MCF 10A (cell line): ENCODE measurements around the gene AQP3. TPM values are rescaled to one million over a fixed set of nuclear protein-coding genes. Genes with fewer than 3 reads are reported as not detected.
A peak's percentile ranks its signal among the peaks of the same experiment; 100 is the strongest.

Experiments
- BruUV-seq: library from RNA; stranded (reverse); fragments of 400-500 nt; replicated peaks from 2 replicates; lab custom pipeline; 2021; lab: Mats Ljungman, UMichigan
- CTCF ChIA-PET: fragments of 300-600 bp; sonication (Branson Sonifier 250); formaldehyde crosslinking; extraction: SDS; loops from one replicate; lab custom pipeline; 2021; ENCODE audit warnings: antibody characterized with exemption, inconsistent platforms; lab: Yijun Ruan, JAX
- POLR2A ChIA-PET: fragments of 300-600, 350-650 bp; sonication (Branson Sonifier 250); formaldehyde crosslinking; extraction: SDS; loops from one replicate; lab custom pipeline; 2020; ENCODE audit warnings: antibody characterized with exemption, inconsistent platforms; lab: Yijun Ruan, JAX
- DNase-seq: peaks from one replicate; pipeline ENCODE4 v3.0.0-alpha.2; 2018; ENCODE audit not compliant: unreplicated experiment
- H3K27ac Mint-ChIP-seq: one replicate; pipeline ENCODE4 v1.8.0; 2022; ENCODE audit warnings: mild to moderate bottlenecking, low read depth, mixed read lengths; ENCODE audit not compliant: unreplicated experiment
- H3K27me3 Mint-ChIP-seq: one replicate; pipeline ENCODE4 v1.8.0; 2022; ENCODE audit warnings: mixed read lengths; ENCODE audit not compliant: insufficient read depth, unreplicated experiment
- H3K36me3 Mint-ChIP-seq: one replicate; pipeline ENCODE4 v1.8.0; 2022; ENCODE audit warnings: mild to moderate bottlenecking, moderate library complexity, mixed read lengths; ENCODE audit not compliant: insufficient read depth, unreplicated experiment
- H3K4me1 Mint-ChIP-seq: one replicate; pipeline ENCODE4 v1.8.0; 2022; ENCODE audit warnings: mixed read lengths; ENCODE audit not compliant: insufficient read depth, unreplicated experiment
- H3K4me3 Mint-ChIP-seq: one replicate; pipeline ENCODE4 v1.8.0; 2022; ENCODE audit warnings: mild to moderate bottlenecking, moderate library complexity, mixed read lengths; ENCODE audit not compliant: unreplicated experiment
- H3K9me3 Mint-ChIP-seq: one replicate; pipeline ENCODE4 v1.8.0; 2022; ENCODE audit warnings: mixed read lengths; ENCODE audit not compliant: unreplicated experiment
- intact Hi-C: fragments of 100-400 bp; cut with micrococcal nuclease; formaldehyde crosslinking; loops from 2 replicates; pipeline ENCODE4 v1.14.1; 2022
- total RNA-seq: library from RNA; stranded (reverse); gene quantifications from 2 replicates; pipeline ENCODE4 v1.2.3, GENCODE V29; 2022
- TF ChIP-seq, protein P1 (sequence below): fragments of 200-600 bp; IDR thresholded peaks from one replicate; pipeline ENCODE4 v1.8.0; 2022; ENCODE audit warnings: antibody characterized with exemption, mild to moderate bottlenecking; ENCODE audit not compliant: unreplicated experiment

AQP3 gene
- total RNA-seq, 1 experiment from 2014 or later = 0.89 TPM

DNA sequence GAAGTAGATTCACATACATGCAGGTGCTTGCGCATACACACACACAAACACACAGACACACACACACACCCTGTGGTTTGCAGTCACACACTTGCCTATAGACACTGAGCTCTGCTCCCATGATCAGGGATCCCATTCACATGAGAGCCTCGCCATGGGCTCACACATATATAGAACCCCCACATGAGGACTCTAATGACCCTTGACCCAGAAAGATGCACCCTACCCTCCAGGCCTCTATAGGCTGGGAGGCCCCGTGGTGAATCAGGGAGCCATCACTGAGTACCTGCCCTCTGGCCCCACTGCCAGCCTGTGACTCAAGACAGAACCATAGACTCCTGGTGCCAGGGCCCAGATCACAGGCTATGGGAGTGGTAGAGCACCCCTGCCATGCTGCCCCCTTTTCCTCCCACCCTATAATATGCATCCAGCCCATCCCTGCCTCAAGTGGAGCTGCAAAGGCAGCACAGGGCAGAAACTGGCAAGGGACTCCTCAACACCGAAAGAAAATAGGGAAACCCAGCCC is 3.3 kb upstream of the AQP3 start:
- ChIA-PET CTCF (interaction anchor here (0.6 to 6.4 kb wide), 11 partner anchors 9 to 623 kb away, joined by 3 to 91 read pairs (median 7); partner anchors contain the start of gene AQP7), POLR2A (no interaction called here)
- no TSS peak for BruUV-seq
- TF ChIP-seq, protein P1, sequence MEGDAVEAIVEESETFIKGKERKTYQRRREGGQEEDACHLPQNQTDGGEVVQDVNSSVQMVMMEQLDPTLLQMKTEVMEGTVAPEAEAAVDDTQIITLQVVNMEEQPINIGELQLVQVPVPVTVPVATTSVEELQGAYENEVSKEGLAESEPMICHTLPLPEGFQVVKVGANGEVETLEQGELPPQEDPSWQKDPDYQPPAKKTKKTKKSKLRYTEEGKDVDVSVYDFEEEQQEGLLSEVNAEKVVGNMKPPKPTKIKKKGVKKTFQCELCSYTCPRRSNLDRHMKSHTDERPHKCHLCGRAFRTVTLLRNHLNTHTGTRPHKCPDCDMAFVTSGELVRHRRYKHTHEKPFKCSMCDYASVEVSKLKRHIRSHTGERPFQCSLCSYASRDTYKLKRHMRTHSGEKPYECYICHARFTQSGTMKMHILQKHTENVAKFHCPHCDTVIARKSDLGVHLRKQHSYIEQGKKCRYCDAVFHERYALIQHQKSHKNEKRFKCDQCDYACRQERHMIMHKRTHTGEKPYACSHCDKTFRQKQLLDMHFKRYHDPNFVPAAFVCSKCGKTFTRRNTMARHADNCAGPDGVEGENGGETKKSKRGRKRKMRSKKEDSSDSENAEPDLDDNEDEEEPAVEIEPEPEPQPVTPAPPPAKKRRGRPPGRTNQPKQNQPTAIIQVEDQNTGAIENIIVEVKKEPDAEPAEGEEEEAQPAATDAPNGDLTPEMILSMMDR = no peak
- peaks cover 6% of the 10 kb centered on the region for H3K36me3 Mint-ChIP-seq
- H3K27ac Mint-ChIP-seq = no peak overlapping the region
- H3K4me3 Mint-ChIP-seq = no peak overlapping the region
- H3K27me3 Mint-ChIP-seq = no peaks in the 10 kb centered on the region
- H3K9me3 Mint-ChIP-seq = no peaks in the 10 kb centered on the region
- DNase-seq = no peak
- intact Hi-C loops = no loop called here
- H3K4me1 Mint-ChIP-seq = peaks cover 25% of the 10 kb centered on the region

DNA sequence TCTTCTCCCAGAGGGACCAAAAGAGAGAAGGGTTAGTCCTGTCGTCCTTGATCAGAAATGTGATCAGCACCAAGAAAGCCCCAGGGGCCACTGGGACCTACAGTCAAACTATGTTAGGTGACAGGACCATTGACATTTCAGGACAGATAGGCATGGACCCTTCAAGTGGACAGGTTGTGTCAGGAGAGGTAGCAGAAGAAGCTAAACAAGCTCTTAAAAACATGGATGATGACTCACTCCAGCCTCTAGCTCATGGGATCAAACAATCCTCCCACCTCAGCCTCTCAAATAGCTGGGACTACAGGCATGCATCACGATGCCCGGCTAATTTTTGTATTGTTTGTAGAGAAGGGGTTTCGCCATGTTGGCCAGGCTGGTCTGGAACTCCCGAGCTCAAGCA is 2.3 kb upstream of the AQP3 start:
- DNase-seq = no peak
- peaks cover 6% of the 10 kb centered on the region for H3K36me3 Mint-ChIP-seq
- no peaks in the 10 kb centered on the region for H3K27me3 Mint-ChIP-seq
- peaks cover 34% of the 10 kb centered on the region for H3K4me1 Mint-ChIP-seq
- ChIA-PET CTCF (interaction anchor here (0.6 to 6.4 kb wide), 8 partner anchors 15 to 306 kb away, joined by 3 to 91 read pairs (median 4); no protein-coding TSS in a partner anchor), POLR2A (interaction anchor here (0.7 kb wide), 1 partner anchor 1157 kb away, joined by 3 read pairs; no protein-coding TSS in a partner anchor)
- TF ChIP-seq, protein P1 = no peak
- intact Hi-C loops = no loop called here
- H3K27ac Mint-ChIP-seq = no peak overlapping the region
- no peaks in the 10 kb centered on the region for H3K9me3 Mint-ChIP-seq
- H3K4me3 Mint-ChIP-seq = no peak overlapping the region
- BruUV-seq = no TSS peak

GRCh38 chr9:33447799-33448553 is 583 bp upstream of the AQP3 start:
- Mint-ChIP-seq H3K9me3 (no peaks in the 10 kb centered on the region), H3K27me3 (no peaks in the 10 kb centered on the region), H3K4me1 (peaks cover 44% of the 10 kb centered on the region), H3K27ac (no peak overlapping the region), H3K4me3 (peak overlapping the region; percentile 67), H3K36me3 (peaks cover 6% of the 10 kb centered on the region)
- CTCF ChIA-PET = interaction anchor here (0.6 to 6.4 kb wide), 19 partner anchors 10 to 304 kb away, joined by 3 to 91 read pairs (median 4); partner anchors contain the start of gene NOL6
- TF ChIP-seq, protein P1 = no peak
- POLR2A ChIA-PET = interaction anchor here (0.6 to 1.6 kb wide), 8 partner anchors 17 to 241 kb away, joined by 3 to 6 read pairs (median 4); partner anchors contain the start of gene NOL6
- no peak for DNase-seq
- BruUV-seq = no TSS peak
- intact Hi-C loops = no loop called here
